GM19395 (cell line): Measurements from ENCODE around the gene CREBZF.
A peak's percentile ranks its signal among the peaks of the same experiment; 100 is the strongest.
"Not testable (repeated sequence)": the region's sequence is repeated elsewhere in the genome, so short reads cannot be mapped to it uniquely, and the experiment has no call there.

Experiments used
- ATAC-seq: cut with Tn5 transposase; IDR thresholded peaks from one replicate; pipeline ENCODE4 v1.9.1; 2021; ENCODE audit warnings: mild to moderate bottlenecking, moderate library complexity; ENCODE audit not compliant: unreplicated experiment

CREBZF gene

DNA sequence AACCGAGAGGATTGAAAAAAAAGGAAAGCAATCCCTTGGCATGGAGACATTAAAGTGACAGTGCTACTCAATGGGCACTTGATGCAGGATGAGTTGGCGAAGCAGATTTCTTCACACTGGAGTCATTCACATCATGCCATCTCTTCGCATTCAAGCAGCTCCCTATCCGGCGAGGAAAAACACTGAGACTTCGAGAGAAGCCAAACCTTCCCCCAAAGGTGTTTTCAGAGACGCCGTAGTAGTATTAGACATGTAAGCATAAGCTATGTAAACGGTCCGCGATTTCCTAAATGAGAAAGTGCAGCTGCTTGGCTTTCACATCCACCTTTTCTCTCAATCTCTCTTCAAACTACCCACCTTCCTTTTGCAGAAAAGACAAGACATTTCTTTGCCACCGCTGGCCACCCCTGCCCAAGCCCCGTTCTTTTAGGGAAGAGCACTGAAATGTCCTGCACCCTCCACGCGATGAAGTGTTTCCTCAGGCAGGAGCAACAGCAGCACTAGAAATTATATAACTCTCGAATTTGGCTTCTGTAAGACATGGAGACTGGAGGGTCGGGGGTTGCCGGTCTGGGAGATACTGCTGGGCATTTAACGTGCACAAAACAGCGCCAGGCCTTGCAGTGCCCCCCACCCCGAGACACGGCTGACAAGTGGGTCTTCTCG lies 37.5 kb downstream of the CREBZF start, which contains the start of gene DLG2:
Gene DLG2, minus strand, starts transcription at position 13 of the 666 bp plus-strand sequence.
- peak; percentile 6 for ATAC-seq

DNA sequence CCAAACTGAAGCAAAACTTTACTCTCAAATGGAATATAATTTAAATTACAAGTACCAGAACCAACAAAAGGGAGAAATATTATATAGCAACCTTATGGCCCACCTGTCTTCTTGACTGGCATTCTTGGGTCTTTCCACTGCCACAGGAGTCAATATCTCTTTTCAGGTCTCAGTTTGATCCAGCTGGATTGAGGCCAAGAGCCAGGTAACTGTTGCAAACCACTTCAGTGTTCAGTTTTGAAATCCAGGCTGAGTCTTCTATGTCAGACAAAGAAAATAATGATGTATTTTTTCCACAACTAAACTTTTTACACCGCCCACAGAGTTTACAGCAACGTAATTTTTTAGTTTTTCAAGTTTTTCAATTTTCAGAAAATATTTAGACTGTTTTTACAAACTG lies 38.4 kb downstream of the CREBZF start:
- ATAC-seq: no peak

GRCh38 chr11:85620256-85620655 lies 44.7 kb downstream of the CREBZF start:
- ATAC-seq: no peak

GRCh38 chr11:85619499-85619898 lies 45.4 kb downstream of the CREBZF start:
- no peak for ATAC-seq

DNA sequence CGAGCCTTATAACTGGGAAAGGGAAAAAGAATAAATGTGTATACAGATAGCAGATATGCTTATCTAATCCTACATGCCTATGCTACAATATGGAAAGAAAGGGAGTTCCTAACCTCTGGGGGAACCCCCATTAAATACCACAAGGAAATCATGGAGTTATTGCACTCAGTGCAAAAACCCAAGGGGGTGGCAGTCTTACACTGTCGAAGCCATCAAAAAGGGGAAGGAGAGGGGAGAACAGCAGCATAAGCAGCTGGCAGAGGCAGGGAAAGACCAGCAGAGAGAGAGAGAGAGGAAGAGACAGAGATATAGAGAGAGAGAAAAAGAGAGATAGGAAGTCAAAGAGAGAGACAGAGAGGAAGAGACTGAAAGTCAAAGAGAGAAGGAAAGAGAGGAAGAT lies 53.3 kb downstream of the CREBZF start:
- not testable (repeated sequence) for ATAC-seq
